ENCODE data around the gene NAXE.

The NAXE gene

GRCh38 chr1:156640842-156641706 lies 49.5 kb downstream of the NAXE start:
- DNase-seq (ENCODE audit: low read depth, low spot score), result no peak
- H3K4me3 ChIP-seq (ENCODE audit: low read length), result no peak overlapping the region

GRCh38 chr1:156641761-156642264 lies 50.2 kb downstream of the NAXE start, which contains the start of gene BCAN:
BCAN (plus strand) TSS chr1:156642117; CDS start chr1:156646055, 3,938 bp downstream.
- no peak for DNase-seq (ENCODE audit: low read depth, low spot score)
- H3K4me3 ChIP-seq (ENCODE audit: low read length), result no peak within 1 kb of the TSS

- DNase-seq (ENCODE audit: low read depth, low spot score), result no peak
- no peak overlapping the region for H3K4me3 ChIP-seq (ENCODE audit: low read length)
Measured at GRCh38 chr1:156642265-156643048, 50.9 kb downstream of the NAXE start.

DNA sequence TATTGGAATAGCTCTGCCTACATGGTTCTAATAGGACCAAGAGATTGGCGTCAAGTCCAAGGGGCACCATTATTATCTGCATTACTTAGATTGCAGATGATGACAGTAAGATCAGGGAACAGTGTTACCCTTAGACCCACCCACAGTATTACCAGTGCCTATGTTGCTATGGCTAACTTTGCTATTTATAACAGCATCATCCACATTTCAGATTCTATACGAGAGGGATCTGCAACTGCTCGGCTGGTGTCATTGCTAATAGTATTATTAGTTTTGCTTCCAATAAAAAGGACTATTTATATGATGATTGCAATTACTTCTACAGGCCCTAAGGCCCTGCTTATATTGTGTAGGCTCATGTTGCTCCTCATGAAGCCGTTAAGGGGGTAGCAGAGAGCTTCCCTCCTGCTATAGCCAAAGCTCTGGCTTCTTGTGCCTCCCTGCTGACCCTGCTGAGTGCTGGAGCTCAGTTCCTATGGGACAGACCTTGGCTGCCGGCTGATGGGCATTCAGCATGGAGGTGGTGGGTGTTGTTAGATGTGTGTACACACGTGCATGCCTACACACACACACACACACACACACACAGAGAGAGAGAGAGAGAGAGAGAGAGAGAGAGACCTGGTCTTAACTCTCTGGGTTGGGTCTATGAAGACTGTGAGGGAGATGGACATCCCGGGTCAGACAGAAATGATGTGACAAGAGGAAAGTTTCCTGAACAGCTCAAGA lies 51.6 kb downstream of the NAXE start:
- DNase-seq (ENCODE audit: low read depth, low spot score), result no peak
- H3K4me3 ChIP-seq (ENCODE audit: low read length), result no peak overlapping the region

DNA sequence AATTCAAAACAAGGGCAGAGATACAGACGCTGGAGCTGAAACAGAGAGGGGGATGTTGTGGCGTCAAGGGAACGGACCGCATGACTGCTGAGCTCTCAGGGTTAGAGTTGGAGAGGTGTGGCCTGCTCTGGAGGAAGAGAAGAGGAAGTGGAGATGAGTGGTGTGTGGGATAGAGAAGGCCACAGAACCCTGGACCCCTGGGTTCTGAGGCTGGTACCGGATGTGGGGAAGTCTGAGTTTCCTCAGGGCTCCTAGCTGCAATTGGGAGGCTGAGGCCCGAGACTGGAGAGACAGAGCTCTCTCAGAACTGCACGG lies 52.2 kb downstream of the NAXE start:
- DNase-seq (ENCODE audit: low read depth, low spot score), result peak; percentile 82
- no peak overlapping the region for H3K4me3 ChIP-seq (ENCODE audit: low read length)

Data from Jurkat, Clone E6-1 (cell line).